AG08395 (cell line): ENCODE results near the gene CNTROB.

ENCODE experiments used
- DNase-seq: peaks from one replicate; pipeline ENCODE4 v3.0.0; 2012; ENCODE audit warnings: mixed read lengths, low spot score

The CNTROB gene

GRCh38 chr17:7910281-7910680, 21.7 kb upstream of the CNTROB start:
- DNase-seq, result no peak

DNA sequence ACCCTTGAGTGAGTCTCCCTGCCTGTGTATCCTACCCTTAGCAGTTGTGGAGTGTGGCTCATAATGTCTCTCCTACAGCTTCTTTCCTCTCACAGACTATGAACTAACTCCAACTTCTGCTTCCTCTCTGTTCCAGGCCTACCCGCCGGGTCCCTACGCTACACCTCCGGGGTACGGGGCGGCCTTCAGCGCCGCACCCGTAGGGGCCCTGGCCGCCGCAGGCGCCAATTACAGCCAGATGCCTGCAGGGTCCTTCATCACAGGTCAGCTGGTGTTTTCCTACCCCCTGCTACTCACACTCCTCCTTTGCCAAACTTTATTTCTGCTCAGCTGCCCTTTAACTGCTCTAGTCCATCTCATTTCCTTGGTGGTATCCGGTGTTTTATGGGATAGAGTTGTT, 21.3 kb upstream of the CNTROB start:
- no peak for DNase-seq

- DNase-seq, result no peak
These were observed 20.9 kb upstream of the CNTROB start for GRCh38 chr17:7911116-7911515.

- DNase-seq, result peak; percentile 71
These were observed 19.0 kb upstream of the CNTROB start for GRCh38 chr17:7912927-7913524.

DNA sequence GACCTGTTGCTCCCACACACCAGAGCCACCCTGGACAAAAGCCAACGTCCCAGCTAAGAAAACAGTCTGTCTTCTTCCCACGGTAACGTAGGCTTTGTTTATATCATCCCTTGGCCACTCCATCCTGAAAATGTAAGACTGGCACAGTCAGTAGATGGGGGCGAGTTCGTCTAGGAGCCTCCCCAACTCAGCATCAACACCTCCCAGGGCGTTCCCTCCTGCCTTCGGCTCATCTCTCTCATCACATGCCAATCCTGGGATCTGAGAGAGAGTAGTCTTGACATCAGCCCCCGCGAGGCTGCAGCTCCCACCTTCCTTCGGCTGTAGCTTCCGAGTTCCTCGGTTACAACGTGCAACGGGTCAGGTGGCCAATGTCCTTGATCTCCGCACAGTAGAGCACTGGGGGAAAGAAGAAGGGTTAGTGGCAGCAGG, 16.8 kb upstream of the CNTROB start:
- DNase-seq, result no peak

DNA sequence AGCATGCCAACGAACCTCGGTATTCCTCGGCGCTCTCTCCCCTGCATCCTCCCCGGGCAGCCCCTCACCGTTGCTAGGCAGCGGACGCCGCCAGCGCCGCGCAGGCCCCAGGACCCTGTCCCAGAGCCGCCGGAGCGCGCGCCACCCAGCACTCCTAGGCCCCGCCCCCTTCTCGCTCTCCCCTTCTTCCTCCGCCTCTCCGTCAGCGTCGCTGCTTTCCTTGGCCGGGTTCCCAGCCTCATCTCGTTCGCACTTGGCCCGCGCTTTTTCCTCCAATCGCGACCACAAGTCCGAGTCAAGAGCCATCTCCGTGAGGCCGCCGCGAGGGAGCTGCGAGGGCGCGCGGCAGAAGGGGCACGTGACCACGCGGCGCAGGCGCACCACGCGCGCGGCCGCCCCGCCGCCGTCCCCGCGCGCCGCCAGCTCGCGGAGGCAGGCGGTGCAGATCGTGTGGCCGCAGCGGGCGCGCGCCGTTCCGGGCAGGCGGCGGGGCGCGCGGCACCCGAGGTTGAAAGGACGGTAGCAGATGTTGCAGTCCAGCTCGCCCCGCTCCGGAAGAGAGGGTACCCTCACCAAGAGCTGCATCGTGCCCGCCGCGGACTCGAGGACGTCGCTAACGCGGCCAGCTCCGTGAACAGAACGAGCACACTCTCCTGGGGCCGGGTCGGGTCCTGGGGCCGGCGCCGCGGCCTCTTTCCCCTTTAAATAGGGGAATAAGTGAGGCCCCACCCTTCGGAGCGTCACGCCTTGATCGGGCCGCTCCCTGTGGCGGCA, 16.2 kb upstream of the CNTROB start, which contains the start of gene RNF227:
Gene RNF227, minus strand, starts transcription at position 679 of the 774 bp plus-strand sequence. Its CDS starts 94 bp downstream, at position 585.
- DNase-seq, result peak; percentile 83

GRCh38 chr17:7916385-7916682, 15.7 kb upstream of the CNTROB start:
- no peak for DNase-seq

GRCh38 chr17:7916808-7917207, 15.2 kb upstream of the CNTROB start:
- no peak for DNase-seq

DNA sequence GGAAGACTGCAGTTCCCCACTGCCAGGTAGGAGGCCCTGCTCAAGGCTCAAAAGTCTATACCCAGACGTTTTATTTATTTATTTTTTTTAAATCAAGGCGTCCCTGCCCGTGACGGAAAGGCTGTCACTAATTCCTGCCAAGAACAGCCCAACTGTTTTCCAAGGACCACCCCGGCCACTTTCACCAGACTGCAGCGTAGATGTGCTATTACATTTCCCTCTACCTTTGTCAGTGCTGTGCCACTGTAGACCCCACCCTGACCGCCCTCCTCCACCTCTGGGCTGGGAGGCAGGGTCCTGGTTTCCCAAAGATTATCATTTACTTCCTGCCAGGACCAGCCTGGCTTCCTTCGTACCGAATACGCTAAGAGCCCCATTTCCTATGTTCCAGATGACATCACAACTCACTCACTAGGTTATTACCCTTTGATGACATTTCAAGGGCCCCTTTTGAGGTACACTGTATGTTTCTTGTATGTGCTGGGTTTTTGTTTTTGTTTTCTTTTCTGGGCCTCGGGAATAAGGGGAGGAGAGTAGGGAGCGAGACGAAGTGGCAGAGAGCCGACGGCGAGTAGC, 9.6 kb upstream of the CNTROB start:
- no peak for DNase-seq

GRCh38 chr17:7922845-7923628, 9.0 kb upstream of the CNTROB start:
- peak; percentile 83 for DNase-seq

DNA sequence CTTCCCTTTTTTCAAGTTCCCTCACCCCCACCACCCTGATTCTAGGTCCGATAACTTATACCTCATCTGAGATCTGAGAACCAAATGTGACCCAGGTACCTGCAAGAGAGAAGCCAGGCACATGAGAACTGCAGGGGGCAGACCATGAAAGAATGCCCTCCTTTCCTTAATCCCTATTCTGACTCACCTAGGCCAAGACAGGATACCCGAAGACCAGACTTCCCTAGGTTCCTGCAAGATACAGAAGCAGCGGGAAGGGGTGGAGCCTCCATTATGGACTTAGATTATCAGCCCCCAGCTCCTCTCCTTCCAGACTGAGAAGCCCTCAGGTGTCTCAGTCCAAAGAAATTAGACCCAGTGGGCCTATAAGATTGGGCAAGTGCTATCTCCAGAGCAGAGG, 4.4 kb upstream of the CNTROB start:
- DNase-seq, result no peak

DNA sequence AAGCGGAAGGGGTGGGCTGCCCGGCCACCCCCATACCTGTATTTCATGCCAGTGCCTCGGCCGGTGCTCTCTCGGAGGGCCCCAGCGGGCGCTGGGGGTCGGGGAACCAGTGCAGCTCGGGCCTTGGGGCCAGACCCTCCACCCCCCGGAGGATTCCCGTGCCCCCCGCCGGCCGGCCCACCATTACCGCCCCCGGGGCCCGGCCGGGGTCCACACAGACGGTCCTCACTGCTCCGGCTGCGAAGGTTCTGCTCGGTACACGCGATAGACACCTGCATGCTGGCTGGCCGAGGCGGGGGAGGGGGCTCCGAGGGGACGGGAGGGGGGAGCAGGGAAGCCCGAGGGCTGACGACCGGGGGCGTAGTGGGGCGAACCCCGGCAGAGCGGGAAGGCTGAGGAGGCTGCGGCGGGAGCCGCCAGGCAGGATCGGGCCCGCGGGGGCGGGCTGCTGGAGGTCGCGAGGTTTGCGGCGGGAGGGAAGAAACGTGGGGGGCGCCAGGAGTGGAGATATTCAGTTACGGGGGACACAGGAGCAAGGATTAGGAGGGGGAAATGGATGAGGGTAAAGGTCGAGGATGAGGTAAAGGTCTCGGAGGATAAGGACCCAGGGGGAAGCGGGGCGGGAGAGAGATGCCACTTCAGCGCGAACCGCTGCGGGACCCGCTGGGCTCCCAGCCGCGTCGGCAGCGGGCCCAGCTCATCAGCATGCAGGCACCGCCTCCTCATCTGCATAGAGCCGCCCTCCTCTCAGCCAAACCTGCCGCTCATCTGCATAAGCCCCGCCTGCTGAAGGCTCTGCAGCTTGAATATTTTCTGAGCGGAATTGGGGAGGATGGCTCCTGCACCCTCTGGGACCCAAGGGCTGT, 2.6 kb upstream of the CNTROB start, which contains the start of gene KCNAB3:
Gene KCNAB3, minus strand, starts transcription at position 699 of the 866 bp plus-strand sequence. Its CDS starts 421 bp downstream, at position 278.
- peak; percentile 83 for DNase-seq

DNA sequence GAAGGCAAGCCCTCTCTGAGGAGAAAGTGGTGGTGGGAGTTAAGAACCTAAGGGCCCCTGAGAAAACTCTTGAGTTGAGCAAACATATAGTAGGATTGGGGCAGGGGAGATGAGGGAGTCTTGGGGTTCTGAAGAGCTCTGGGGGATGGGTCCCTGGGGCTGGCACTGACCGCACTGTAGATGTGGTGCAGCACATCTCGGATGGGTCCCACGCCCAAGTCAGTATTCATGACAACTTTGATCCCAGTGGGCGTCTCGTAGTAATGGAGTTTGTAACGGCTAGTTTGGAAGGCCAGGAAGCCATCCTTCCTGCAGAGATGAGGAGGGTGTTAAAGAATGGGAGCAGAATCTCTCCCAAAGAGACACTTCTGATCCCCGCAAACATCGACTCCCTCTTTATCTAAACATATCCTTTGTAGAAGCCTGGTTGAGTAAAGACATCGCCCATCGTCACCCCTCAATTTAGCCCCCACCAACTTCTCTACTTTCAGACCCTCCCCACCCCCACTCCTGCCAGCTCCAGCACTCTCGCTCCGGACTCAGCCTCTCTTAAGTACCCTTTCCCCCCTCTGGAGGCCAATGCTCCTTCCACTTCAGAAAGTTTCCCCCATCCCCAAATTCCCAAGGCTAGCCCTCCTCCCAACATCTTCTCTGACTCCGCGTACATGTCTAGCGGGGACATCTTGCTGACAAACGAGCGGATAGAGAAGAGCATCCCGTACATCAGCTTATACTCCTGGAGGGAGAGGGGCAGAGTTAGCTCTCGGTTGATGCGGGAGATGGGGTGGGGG, 970 bp upstream of the CNTROB start:
- DNase-seq, result no peak

- DNase-seq, result peak; percentile 46
These were observed 481 bp downstream of the CNTROB start for GRCh38 chr17:7932483-7932891.

- DNase-seq, result peak; percentile 73
These were observed 943 bp downstream of the CNTROB start for GRCh38 chr17:7932949-7933348.

DNA sequence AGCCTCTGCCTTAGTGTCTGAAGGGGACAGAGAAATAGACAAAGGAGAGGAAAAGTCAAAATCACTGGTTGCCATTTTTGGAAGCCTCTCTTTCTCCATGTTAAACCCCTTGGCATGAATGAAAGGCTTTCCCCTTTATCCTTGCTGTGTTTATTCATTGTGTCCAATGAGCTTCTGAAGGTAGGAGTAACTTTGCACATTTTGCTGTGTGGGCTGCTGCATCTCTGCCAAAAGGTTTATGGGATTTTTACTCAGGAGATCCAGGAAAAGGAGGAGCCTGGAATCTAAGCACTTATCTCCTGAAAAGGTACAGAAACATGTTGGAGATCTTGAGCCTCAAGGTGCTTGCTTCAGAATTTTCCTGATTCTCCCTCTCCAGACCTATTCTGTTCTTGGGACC, 3.9 kb downstream of the CNTROB start:
- no peak for DNase-seq

- no peak for DNase-seq
These were observed 8.0 kb downstream of the CNTROB start for GRCh38 chr17:7940034-7940433.

GRCh38 chr17:7940743-7941142, 8.7 kb downstream of the CNTROB start:
- no peak for DNase-seq

GRCh38 chr17:7943291-7943690, 11.3 kb downstream of the CNTROB start:
- no peak for DNase-seq

DNA sequence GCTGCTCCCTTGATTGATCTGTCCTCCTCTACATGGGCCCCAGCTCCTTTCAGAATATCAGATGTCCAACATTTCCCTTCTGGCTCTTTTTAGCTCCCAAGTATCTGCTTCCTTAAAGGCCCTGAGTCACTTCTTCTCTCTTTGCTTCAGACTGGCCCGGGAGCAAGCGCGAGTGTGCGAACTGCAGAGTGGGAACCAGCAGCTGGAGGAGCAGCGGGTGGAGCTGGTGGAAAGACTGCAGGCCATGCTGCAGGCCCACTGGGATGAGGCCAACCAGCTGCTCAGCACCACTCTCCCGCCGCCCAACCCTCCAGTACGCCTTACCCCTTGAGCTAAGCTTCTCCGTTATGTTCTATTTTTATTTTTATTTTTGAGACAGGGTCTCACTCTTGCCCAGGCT, 12.3 kb downstream of the CNTROB start:
- no peak for DNase-seq

DNA sequence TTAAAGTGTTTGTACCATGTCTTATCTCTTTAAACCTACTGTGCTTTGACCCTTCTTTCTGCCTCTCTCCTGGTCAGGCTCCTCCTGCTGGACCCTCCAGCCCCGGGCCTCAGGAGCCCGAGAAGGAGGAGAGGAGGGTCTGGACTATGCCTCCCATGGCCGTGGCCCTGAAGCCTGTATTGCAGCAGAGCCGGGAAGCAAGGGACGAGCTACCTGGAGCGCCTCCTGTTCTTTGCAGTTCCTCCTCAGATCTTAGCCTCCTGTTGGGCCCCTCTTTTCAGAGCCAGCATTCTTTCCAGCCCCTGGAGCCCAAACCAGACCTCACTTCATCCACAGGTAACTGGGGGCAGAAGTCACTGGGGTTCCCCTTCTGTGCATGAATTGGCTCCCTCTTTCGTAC, 13.6 kb downstream of the CNTROB start:
- DNase-seq, result no peak
